Measurements from ENCODE around the gene CHRM2.

Gene CHRM2

DNA sequence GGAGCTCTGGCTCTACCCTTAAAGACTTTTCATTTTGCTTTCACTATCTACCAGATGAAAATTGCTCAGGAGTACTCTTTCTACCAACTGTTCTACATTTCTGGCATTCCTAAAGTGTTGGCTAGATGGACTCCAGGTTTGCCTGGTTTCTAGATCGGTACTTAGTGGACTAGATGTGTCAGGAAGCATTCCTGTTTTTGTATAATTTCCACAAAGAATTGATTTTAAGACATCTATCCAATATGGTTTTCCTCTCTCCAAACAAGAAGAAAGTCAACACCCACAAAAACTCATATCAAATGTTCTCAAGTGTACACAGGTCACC, 157.7 kb downstream of the CHRM2 start:
- H3K4me3 ChIP-seq (ENCODE audit: control insufficient read depth in 1 of 7, extremely low read depth in 1 of 7, insufficient read depth in 4 of 7, low read depth in 2 of 7, low read length in 6 of 7), result no peak overlapping the region
- CTCF ChIA-PET, result interaction anchor here (1.2 kb wide), 1 partner anchor 33 kb away, joined by 3 read pairs; no protein-coding TSS in a partner anchor
- H3K27ac ChIP-seq (ENCODE audit: insufficient read depth in 1 of 2, low read depth in 1 of 2, low read length in 2 of 2, poor library complexity in 1 of 2, severe bottlenecking in 2 of 2), result no peak overlapping the region
- no peaks in the 10 kb centered on the region for H3K27me3 ChIP-seq (replicated peaks in 2 of 5; ENCODE audit: control insufficient read depth in 4 of 5, insufficient read depth in 5 of 5, low read length in 4 of 5)
- no CpG with 5 or more reads among the region's 1 CpG for WGBS (ENCODE audit: insufficient coverage)
- no peaks in the 10 kb centered on the region for H3K36me3 ChIP-seq (ENCODE audit: control insufficient read depth in 4 of 4, insufficient read depth in 4 of 4, low read length in 3 of 4)
- H3K4me1 ChIP-seq (ENCODE audit: control extremely low read depth in 1 of 4, control insufficient read depth in 4 of 4, insufficient read depth in 4 of 4, low read length in 3 of 4), result no peaks in the 10 kb centered on the region
- POLR2A ChIA-PET, result no interaction called here
- no peaks in the 10 kb centered on the region for H3K9me3 ChIP-seq (ENCODE audit: control extremely low read depth in 1 of 5, control insufficient read depth in 4 of 5, insufficient read depth in 2 of 5, low read depth in 1 of 5, low read length in 4 of 5)
- no peak for DNase-seq

- Histone ChIP-seq H3K36me3 (ENCODE audit: control insufficient read depth in 4 of 4, insufficient read depth in 4 of 4, low read length in 3 of 4) (no peaks in the 10 kb centered on the region), H3K27me3 (replicated peaks in 2 of 5; ENCODE audit: control insufficient read depth in 4 of 5, insufficient read depth in 5 of 5, low read length in 4 of 5) (no peaks in the 10 kb centered on the region), H3K4me1 (ENCODE audit: control extremely low read depth in 1 of 4, control insufficient read depth in 4 of 4, insufficient read depth in 4 of 4, low read length in 3 of 4) (no peaks in the 10 kb centered on the region), H3K9me3 (ENCODE audit: control extremely low read depth in 1 of 5, control insufficient read depth in 4 of 5, insufficient read depth in 2 of 5, low read depth in 1 of 5, low read length in 4 of 5) (no peaks in the 10 kb centered on the region), H3K27ac (ENCODE audit: insufficient read depth in 1 of 2, low read depth in 1 of 2, low read length in 2 of 2, poor library complexity in 1 of 2, severe bottlenecking in 2 of 2) (no peak overlapping the region), H3K4me3 (ENCODE audit: control insufficient read depth in 1 of 7, extremely low read depth in 1 of 7, insufficient read depth in 4 of 7, low read depth in 2 of 7, low read length in 6 of 7) (no peak overlapping the region)
- POLR2A ChIA-PET, result no interaction called here
- no peak for DNase-seq
- CTCF ChIA-PET, result no interaction called here
- WGBS (ENCODE audit: insufficient coverage), result 100% methylated on average over 1 of the region's 4 CpGs
Measured at GRCh38 chr7:137032436-137032835, 164.0 kb downstream of the CHRM2 start.

- ChIA-PET CTCF (no interaction called here), POLR2A (no interaction called here)
- DNase-seq, result no peak
- Histone ChIP-seq H3K27me3 (replicated peaks in 2 of 5; ENCODE audit: control insufficient read depth in 4 of 5, insufficient read depth in 5 of 5, low read length in 4 of 5) (no peaks in the 10 kb centered on the region), H3K4me3 (ENCODE audit: control insufficient read depth in 1 of 7, extremely low read depth in 1 of 7, insufficient read depth in 4 of 7, low read depth in 2 of 7, low read length in 6 of 7) (no peak overlapping the region), H3K36me3 (ENCODE audit: control insufficient read depth in 4 of 4, insufficient read depth in 4 of 4, low read length in 3 of 4) (no peaks in the 10 kb centered on the region), H3K27ac (ENCODE audit: insufficient read depth in 1 of 2, low read depth in 1 of 2, low read length in 2 of 2, poor library complexity in 1 of 2, severe bottlenecking in 2 of 2) (no peak overlapping the region), H3K9me3 (ENCODE audit: control extremely low read depth in 1 of 5, control insufficient read depth in 4 of 5, insufficient read depth in 2 of 5, low read depth in 1 of 5, low read length in 4 of 5) (no peaks in the 10 kb centered on the region), H3K4me1 (ENCODE audit: control extremely low read depth in 1 of 4, control insufficient read depth in 4 of 4, insufficient read depth in 4 of 4, low read length in 3 of 4) (no peaks in the 10 kb centered on the region)
- WGBS (ENCODE audit: insufficient coverage), result no CpG with 5 or more reads among the region's 2 CpGs
Measured at GRCh38 chr7:137036768-137037167, 168.3 kb downstream of the CHRM2 start.

- Histone ChIP-seq H3K4me3 (ENCODE audit: control insufficient read depth in 1 of 7, extremely low read depth in 1 of 7, insufficient read depth in 4 of 7, low read depth in 2 of 7, low read length in 6 of 7) (no peak overlapping the region), H3K4me1 (ENCODE audit: control extremely low read depth in 1 of 4, control insufficient read depth in 4 of 4, insufficient read depth in 4 of 4, low read length in 3 of 4) (no peaks in the 10 kb centered on the region), H3K27ac (ENCODE audit: insufficient read depth in 1 of 2, low read depth in 1 of 2, low read length in 2 of 2, poor library complexity in 1 of 2, severe bottlenecking in 2 of 2) (no peak overlapping the region), H3K9me3 (ENCODE audit: control extremely low read depth in 1 of 5, control insufficient read depth in 4 of 5, insufficient read depth in 2 of 5, low read depth in 1 of 5, low read length in 4 of 5) (no peaks in the 10 kb centered on the region), H3K27me3 (replicated peaks in 2 of 5; ENCODE audit: control insufficient read depth in 4 of 5, insufficient read depth in 5 of 5, low read length in 4 of 5) (no peaks in the 10 kb centered on the region), H3K36me3 (ENCODE audit: control insufficient read depth in 4 of 4, insufficient read depth in 4 of 4, low read length in 3 of 4) (no peaks in the 10 kb centered on the region)
- WGBS (ENCODE audit: insufficient coverage), result no CpG with 5 or more reads among the region's 2 CpGs
- POLR2A ChIA-PET, result no interaction called here
- CTCF ChIA-PET, result no interaction called here
- DNase-seq, result no peak
Measured at GRCh38 chr7:137038706-137039105, 170.3 kb downstream of the CHRM2 start.

GRCh38 chr7:137040745-137041144, 172.3 kb downstream of the CHRM2 start:
- no peak for DNase-seq
- CTCF ChIA-PET, result no interaction called here
- POLR2A ChIA-PET, result no interaction called here
- H3K36me3 ChIP-seq (ENCODE audit: control insufficient read depth in 4 of 4, insufficient read depth in 4 of 4, low read length in 3 of 4), result no peaks in the 10 kb centered on the region
- no peak overlapping the region for H3K27ac ChIP-seq (ENCODE audit: insufficient read depth in 1 of 2, low read depth in 1 of 2, low read length in 2 of 2, poor library complexity in 1 of 2, severe bottlenecking in 2 of 2)
- H3K9me3 ChIP-seq (ENCODE audit: control extremely low read depth in 1 of 5, control insufficient read depth in 4 of 5, insufficient read depth in 2 of 5, low read depth in 1 of 5, low read length in 4 of 5), result no peaks in the 10 kb centered on the region
- no peaks in the 10 kb centered on the region for H3K4me1 ChIP-seq (ENCODE audit: control extremely low read depth in 1 of 4, control insufficient read depth in 4 of 4, insufficient read depth in 4 of 4, low read length in 3 of 4)
- H3K27me3 ChIP-seq (replicated peaks in 2 of 5; ENCODE audit: control insufficient read depth in 4 of 5, insufficient read depth in 5 of 5, low read length in 4 of 5), result no peaks in the 10 kb centered on the region
- WGBS (ENCODE audit: insufficient coverage), result 92% methylated on average over 6 of the region's 7 CpGs
- H3K4me3 ChIP-seq (ENCODE audit: control insufficient read depth in 1 of 7, extremely low read depth in 1 of 7, insufficient read depth in 4 of 7, low read depth in 2 of 7, low read length in 6 of 7), result no peak overlapping the region

DNA sequence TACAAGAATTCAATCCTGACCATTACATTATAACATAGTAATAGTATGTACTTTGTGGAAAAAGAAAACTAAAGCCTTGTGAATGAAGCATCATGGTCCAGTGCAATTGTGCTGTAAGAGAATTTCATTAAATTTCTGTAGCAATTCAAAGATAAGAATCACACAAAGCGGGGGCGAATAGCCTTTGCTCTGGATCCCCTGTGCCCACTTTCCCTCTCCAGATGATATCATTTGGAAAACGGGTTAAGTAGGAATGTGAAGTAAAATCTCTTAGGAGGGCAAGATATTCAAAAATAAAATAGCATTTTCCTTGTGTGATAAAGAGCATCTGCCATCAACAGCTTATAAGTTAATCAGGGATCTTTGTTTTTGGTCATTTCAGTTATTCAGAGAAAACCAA, 177.1 kb downstream of the CHRM2 start:
- Histone ChIP-seq H3K4me3 (ENCODE audit: control insufficient read depth in 1 of 7, extremely low read depth in 1 of 7, insufficient read depth in 4 of 7, low read depth in 2 of 7, low read length in 6 of 7) (no peak overlapping the region), H3K9me3 (ENCODE audit: control extremely low read depth in 1 of 5, control insufficient read depth in 4 of 5, insufficient read depth in 2 of 5, low read depth in 1 of 5, low read length in 4 of 5) (no peaks in the 10 kb centered on the region), H3K27me3 (replicated peaks in 2 of 5; ENCODE audit: control insufficient read depth in 4 of 5, insufficient read depth in 5 of 5, low read length in 4 of 5) (no peaks in the 10 kb centered on the region), H3K27ac (ENCODE audit: insufficient read depth in 1 of 2, low read depth in 1 of 2, low read length in 2 of 2, poor library complexity in 1 of 2, severe bottlenecking in 2 of 2) (no peak overlapping the region), H3K4me1 (ENCODE audit: control extremely low read depth in 1 of 4, control insufficient read depth in 4 of 4, insufficient read depth in 4 of 4, low read length in 3 of 4) (no peaks in the 10 kb centered on the region), H3K36me3 (ENCODE audit: control insufficient read depth in 4 of 4, insufficient read depth in 4 of 4, low read length in 3 of 4) (no peaks in the 10 kb centered on the region)
- ChIA-PET POLR2A (no interaction called here), CTCF (no interaction called here)
- no CpG with 5 or more reads among the region's 3 CpGs for WGBS (ENCODE audit: insufficient coverage)
- no peak for DNase-seq

DNA sequence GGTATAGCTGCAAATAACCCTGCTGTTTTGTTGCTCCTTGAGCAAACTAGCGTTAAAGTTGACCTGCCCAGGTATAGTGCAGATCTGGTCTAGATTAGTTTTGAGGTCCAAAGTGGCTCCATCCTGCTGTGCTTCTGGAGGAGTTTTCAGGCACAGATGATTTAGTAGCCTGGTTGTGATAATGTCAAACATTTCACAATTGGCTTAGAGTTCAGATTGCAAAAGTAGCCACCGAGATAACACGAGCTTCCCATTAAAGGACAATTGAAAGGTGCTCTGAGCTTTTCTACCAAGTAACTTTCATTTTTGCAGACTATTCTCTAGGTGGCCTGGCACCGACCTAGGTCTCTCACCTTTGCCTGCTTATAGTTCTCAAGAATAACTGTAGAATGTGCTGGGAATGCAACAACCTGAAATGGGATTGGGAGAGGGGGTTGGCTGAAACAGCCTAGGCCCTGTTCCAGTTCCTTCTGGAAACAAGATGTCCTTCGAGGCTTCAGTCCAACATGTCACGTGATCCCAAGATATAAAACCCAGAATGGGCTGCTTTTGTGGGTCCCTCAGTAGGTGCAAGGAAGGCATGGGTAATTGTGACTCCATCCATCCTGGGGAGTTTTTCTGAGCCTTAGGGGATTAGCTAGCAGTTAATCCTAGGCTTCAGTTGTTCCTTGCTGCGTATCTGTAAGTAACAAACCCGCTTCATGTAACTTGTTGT, 201.0 kb downstream of the CHRM2 start:
- CTCF ChIA-PET, result no interaction called here
- no peak overlapping the region for H3K27ac ChIP-seq (ENCODE audit: insufficient read depth in 1 of 2, low read depth in 1 of 2, low read length in 2 of 2, poor library complexity in 1 of 2, severe bottlenecking in 2 of 2)
- WGBS (ENCODE audit: insufficient coverage), result 99% methylated on average over 7 of the region's 8 CpGs
- H3K36me3 ChIP-seq (ENCODE audit: control insufficient read depth in 4 of 4, insufficient read depth in 4 of 4, low read length in 3 of 4), result no peaks in the 10 kb centered on the region
- H3K4me1 ChIP-seq (ENCODE audit: control extremely low read depth in 1 of 4, control insufficient read depth in 4 of 4, insufficient read depth in 4 of 4, low read length in 3 of 4), result no peaks in the 10 kb centered on the region
- no peak overlapping the region for H3K4me3 ChIP-seq (ENCODE audit: control insufficient read depth in 1 of 7, extremely low read depth in 1 of 7, insufficient read depth in 4 of 7, low read depth in 2 of 7, low read length in 6 of 7)
- H3K27me3 ChIP-seq (replicated peaks in 2 of 5; ENCODE audit: control insufficient read depth in 4 of 5, insufficient read depth in 5 of 5, low read length in 4 of 5), result no peaks in the 10 kb centered on the region
- H3K9me3 ChIP-seq (ENCODE audit: control extremely low read depth in 1 of 5, control insufficient read depth in 4 of 5, insufficient read depth in 2 of 5, low read depth in 1 of 5, low read length in 4 of 5), result peaks cover 0 to 1% (median 0%) of the 10 kb centered on the region in 5 experiments
- DNase-seq, result no peak
- POLR2A ChIA-PET, result no interaction called here
